DMS 273 (cell line): Measurements from ENCODE around the gene CMIP.
"Not testable (repeated sequence)": the region's sequence is repeated elsewhere in the genome, so short reads cannot be mapped to it uniquely, and the experiment has no call there.

Experiments used
- DNase-seq: peaks from one replicate; lab custom pipeline; 2025; ENCODE audit not compliant: unreplicated experiment; lab: John Stamatoyannopoulos, UW

The CMIP gene

DNA sequence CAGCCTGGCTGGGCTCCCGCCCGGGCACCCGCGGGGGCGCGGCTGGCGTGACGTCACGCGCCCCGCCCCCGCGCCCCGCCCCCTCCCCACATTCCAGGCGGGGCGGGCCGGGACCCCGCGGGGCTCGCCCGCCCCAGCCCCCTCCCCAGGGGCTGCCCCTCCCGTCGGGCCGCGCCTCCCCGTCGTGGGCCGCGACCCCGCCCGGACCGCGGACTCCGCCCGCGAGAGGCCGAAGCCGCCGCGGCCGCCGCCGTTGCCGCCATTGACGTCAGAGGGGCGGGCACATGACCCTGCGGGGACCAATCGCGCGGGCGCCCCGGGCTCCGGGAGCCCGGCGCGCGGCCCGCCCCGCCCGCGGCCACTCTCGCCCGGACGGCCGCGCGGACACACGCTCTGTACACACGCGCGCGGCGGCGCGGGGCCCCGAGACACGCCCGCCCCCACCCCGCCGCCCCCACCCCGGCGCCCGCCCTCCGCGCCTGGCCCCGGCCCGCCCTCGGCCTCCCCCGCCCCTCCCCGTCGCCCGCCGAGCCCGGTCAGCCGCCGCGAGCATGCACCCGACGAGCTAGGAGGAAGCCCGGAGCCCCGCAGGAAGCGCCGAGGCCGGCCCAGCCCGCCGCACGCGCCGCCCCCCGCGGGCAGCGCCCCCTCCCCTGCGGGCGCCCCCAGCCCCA is at the start of gene CMIP:
CMIP (plus strand) TSS at position 361 of the 674 bp plus-strand sequence.
- DNase-seq = peak; percentile 93

DNA sequence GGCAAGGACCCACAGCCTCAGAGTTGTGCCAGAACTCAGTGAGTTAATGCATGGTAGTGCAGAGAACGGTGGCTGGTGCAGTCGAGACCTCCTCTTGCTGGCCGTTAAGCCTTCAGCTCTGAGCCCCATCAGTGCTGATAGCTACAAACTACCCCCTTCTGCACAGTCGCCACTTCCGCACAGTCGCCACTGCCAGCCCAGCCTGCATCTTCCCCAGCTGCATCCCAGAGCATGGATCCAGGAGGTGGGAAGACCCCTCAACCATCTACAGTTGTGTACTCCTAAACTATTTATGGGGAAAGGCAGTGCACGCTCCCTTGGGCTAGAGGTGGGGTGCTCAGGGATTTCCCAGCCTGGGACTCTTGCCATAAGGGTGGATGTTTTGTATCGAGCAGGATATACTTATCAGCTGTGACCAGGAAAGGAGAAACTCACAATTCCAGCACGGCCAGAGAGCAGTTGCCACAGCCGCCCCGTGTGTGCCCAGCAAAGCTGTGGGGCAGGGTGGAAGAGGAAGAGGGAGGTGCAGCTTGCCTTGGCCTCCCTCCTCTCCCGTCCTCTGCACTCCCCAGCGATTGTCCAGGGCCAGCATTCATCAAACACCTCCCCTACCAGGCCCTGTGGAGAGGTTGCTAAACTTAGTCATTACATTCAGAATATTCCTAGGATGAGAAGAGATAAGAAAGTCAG is 49.5 kb upstream of the CMIP start:
- DNase-seq = no peak

DNA sequence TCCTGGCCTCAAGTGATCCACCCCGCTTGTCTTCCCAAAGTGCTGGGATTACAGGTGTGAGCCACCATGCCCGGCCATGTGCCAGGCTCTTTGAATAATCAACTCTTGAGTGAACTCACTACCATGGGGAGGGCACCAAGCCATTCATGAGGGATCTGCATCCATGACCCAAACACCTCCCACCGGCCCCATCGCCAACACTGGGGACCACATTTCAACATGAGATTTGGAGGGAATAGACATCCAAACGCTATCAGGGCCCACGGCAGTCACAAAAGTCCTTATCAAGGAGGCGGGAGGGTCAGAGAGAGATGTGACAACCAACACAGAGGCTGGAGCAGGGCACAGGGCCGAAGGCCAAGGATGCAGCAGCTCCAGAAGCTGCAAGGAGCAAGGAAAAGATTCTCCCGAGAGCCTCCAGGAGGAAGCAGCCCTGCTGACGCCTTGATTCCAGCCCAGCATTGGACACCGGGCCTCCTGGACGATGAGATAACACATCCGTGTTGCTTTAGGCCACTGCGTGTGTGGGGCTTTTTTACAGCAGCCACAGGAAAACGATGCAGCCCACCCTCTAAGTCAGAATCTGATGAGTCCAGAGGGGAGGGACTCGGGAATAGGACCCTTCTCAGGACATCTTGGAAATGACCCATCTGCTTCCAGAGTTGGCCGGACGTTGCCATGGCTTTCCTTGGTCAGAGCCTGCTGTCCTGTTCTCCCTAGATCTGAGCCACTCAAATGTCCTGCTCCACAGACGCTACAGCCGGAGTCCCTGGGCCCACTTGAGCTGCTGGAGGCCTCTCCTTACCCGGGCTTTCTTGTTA is 47.3 kb upstream of the CMIP start:
- DNase-seq = no peak

DNA sequence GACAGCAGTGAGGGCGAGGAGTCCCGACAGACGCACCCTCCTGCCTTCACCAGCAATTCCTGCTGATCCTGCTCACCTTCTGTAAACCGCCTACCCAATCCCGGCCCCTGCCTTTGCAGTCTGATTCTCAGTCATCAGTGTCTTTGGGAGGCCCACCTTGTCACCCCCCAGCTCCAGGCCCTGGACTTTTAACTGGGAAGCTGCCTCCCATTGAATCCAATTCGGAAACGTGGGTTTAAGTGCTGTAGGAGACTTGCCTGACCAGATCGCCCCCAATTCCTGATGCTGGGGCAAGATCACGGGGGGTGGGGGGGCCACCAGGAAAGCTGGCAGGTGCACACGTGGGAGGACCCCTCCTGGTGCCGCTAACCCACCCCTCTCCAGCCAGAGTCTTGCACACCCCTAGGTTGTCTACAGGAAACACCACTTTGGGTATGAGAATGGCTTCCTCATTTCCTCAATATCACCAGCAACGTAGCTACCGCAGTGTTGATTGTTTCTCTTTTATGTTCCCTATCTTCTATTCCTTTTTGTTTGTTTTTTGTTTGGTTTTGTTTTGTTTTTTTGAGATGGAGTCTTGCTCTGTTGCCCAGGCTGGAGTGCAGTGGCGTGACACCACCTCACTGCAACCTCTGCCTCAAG is 46.6 kb upstream of the CMIP start:
- DNase-seq = no peak

DNA sequence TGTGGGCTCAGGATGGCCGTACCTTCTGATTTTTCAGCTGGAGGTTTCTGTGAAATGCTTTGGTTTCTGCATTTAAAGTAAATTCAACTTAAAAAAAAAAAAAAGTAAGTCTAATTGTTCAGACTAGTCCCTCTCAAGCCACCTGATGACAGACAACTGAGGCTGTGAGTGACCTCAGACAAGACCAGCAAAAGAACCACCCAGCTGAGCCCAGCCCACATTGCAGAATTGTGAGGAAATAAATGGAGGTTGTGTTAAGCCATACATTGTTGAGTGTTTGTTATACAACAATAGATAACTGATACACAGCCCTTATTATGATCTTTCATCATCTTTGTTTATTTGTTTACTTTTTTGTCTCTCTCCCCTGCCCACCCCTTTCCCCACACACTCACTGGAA is 44.7 kb upstream of the CMIP start:
- no peak for DNase-seq

DNA sequence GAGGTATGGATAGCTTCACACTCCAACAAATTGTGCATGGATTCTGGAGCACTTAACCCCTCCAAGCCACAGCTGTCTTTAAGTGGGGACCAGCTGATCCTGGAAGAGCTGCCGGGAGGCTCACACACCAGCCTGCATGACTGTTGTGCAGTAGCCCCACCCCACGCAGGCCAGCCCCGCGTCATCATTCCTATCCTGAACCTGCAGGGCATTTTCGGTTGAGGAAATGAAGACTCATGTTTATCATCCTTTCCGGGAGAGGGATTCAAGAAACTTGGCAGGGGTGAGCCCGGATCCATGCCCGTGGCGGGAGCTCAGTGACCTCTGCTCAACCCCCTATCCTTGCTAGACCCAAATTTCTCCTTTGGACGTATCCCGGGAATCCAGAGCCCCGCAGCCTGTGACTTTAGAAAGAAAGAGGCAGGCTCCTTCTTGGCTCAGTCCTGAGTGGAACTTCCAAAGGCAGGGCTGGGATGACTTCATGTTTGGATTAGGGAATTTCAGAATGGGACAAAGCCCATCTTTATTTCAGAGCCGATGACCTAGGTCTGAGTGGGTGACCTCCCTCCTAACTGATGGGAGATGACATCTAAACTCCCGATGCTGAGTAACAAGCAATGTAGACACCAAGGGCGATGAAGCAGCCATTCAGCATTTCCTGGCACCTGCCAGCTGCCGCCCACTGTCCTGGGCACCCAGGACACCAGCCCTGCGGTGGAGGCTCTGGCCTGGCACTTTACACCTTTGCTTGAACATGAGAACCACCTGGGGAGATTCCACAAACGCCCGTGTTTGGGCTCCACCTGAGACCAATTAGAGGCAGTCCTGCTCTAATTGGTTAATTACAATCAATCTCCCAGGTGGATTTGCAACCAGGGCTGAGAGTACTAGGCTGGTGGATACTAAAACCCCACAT is 43.3 kb upstream of the CMIP start:
- peak; percentile 28 for DNase-seq

DNA sequence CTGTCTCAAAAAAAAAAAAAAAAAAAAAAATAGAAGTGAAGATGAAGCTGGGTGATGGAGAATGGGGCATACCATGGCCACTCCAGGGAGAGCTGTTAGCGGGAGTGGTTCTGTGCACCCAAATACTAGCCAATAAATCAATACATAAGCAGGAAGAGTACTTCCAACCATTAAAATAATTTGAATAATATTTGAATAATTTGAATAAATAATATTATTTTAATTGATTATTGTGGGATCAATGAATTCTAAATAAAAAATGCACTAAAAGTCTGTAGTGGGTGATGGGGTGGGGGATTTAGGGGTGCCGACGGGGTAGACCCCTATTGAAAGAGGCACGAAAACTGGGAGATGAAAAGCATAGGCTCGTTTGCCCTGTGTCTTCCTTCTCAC is 41.4 kb upstream of the CMIP start:
- no peak for DNase-seq

DNA sequence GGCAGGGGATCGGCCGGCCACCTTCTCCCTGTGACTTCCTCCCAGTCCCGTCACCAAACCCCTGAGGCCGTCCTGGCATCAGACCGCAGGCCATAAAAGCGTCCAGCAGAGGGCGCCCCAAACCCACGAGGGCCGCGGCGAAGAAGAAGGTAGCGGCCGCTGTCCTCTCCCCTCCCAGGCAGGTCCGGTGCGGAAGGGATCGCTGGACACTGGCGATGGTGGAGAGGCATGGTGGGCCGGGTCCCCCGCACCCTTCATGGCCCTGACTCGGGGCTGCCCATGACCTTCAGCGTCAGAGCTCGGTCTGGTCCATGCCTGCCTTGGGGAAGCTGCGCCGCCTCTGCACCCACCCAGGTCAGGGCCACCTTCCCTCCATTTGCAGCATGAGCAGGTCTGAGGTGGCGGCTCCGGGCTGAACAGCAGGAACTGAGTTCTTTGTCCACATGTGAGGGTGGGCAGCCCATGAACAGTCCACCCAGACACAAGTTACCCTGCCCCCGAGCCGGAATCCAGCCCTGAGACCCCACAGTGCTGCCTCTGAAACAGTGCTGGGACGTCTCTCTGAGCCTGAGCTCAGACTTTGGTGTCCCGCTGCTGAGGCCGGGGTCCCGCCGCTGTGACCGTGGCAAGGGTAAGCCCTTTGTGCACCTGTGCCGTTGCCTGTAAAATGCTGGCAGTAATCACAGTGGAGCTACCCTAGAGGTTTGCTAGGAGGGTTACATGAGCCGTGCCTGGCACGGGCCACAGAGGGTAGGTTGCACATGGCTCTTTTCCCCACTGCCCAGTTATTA is 40.8 kb upstream of the CMIP start:
- DNase-seq = peak; percentile 89

DNA sequence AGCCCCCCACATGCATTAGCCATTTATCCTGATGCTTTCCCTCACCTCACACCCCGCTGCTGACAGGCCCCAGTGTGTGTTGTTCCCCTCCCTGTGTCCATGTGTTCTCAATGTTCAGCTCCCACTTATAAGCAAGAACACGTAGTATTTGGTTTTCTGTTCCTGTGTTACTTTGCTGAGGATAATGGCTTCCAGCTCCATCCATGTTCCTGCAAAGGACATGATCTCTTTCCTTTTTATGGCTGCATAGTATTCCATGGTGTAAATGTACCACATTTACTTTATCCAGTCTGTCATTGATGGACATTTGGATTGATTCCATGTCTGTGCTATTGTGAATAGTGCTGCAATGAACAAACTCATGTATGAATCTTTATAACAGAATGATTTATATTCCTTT is 39.6 kb upstream of the CMIP start:
- not testable (repeated sequence) for DNase-seq

DNA sequence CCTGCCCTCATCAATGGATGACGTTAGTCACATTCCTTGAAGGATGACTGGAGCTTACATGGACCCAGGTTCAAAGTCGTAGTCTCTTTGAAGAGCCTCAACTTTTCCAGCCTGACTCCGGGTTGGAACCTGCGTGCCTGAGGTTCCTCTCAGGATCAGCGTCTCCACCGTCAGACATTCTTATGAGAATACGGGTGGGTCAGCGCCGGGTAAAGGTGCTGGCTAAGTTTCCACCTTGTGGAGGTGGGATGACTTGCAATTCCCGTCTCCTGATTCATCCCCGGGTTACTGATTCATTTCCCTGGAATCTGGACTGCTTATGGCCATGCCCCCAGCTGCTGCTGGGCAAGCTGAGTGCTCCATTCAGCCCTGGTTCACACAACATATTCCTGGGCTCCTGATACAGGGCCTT is 38.9 kb upstream of the CMIP start:
- DNase-seq = peak; percentile 52

DNA sequence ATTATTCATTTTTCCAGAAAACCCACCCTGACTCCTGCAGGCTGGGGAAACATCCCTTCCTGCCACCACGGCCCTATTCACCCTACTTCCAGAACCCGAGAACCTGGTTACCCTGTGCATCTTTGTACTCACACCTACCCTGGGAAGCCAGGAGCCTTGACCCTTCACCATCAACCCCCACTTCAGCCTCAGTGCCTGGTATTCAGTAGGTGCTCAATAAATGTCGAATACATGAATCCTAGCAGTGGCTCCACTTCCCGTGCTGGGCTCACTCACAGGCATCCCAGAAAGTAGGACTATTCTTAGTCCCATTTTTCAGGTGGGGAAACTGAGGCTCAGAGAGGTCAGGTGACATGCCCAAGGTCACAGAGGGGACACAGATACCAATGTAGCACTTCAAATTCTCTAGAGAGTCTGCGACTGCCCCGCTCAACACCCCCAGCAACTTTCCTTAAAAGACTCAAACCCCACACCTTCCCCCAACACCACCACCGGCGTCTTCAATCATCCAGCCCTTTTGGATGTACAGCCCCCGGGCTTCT is 36.1 kb upstream of the CMIP start:
- no peak for DNase-seq

DNA sequence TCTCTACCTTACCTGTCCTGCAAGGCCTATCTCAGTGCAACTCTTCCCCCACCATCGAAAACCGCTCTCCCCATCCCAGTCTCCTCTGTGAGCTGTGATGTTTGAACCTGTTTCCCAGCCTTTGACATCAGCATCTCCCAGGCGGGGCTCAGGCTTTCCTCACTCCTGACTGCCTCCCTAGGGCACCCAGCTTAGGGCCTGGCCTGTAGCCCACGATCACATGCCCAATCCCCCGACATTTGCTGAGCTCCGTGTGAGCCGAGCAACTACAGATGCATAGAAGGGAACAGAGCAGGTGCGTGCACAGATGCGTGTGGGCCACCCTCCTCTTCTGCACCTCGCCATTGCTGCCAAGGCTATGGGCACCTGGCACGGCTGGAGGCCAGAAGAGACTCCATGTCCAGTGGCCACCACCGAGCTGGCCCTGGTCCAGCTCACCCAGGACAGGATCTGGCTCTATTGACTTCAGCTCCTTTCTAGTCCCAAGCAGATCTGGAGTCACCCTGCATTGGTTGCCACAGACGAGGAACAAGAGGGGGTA is 35.5 kb upstream of the CMIP start:
- peak; percentile 24 for DNase-seq

DNA sequence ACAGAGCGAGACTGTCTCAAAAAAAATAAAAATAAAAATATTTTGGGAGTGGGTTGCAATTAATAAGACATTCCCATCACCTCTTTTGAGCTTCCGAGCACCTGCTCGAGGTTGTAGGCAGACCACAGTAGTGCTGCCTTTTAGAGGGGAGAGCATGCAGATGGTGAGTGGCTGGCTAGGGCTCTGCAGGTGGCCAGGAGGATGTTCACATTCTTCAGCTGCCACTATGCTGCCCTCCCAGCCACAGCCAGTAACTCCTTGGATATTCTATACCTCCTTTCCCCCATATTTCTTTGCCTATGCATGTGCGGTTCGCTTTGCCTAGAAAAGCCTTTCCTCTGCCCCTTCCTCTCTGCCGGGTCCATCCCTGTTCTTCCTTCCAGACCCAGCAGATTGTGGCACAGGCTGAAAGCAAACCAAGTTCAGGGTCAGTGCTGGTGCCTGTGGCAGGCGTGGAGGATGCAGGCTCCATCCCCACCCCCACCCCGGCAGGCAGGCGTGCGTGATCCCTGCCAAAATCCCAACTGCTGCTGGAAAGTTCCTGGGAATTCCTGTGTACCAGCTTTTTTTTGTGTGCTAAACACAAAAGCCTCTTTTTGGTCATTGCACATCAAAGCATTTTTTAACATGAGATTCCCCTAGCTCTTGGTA is 33.8 kb upstream of the CMIP start:
- DNase-seq = peak; percentile 36

DNA sequence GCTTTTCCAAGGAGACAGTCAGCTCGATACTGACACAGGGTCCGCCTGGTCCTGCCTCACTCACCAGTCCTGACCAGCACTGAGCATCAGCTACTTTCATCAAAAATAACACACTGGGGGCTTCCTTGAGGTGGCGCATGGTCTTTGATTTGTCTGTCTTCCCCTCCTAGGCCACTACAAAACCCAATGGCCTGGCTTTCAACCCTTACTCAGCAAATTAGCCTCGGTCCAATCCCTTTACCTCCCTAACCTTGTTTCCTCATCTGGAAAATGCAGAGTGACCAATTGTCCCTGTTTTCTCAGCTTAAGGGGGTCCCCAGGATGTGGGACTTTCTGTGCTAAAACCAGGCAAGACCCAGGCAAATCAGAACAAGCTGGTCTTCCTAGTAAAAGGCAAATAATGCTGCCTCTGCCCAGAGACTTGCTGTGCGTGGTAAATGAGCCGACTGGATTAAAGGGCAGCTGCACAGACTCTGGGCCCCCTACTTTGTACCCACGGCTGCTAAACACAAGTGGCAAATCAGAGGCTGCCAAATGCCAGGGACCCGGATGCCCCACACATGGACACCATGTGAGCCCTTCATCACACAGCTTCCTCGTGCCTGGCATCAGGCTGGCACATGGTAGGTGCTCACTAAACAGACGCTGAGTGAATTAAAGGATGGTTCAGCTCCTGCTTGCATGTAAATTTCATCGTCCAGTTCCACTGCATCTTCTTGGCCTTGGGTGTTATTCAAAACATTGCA is 31.2 kb upstream of the CMIP start:
- DNase-seq = no peak

DNA sequence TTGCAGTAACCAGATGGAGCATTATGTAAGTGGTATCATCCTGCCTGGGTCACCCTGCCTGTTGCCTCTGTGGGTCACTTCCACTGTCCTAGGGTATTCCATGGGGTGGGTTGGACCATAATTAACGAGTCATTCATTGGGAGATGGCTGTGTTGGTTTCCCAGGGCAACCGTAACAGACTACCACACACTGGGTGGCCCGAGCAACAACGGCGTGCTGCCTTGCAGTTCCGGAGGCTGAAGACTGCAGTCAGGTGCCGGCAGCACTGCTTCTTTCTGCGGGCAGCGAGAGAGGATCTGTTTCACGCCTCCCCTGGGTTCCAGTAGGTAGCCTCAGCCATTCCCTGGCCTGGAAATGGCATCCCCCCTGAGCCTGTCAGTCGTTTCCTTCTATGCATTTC is 28.9 kb upstream of the CMIP start:
- DNase-seq = no peak

DNA sequence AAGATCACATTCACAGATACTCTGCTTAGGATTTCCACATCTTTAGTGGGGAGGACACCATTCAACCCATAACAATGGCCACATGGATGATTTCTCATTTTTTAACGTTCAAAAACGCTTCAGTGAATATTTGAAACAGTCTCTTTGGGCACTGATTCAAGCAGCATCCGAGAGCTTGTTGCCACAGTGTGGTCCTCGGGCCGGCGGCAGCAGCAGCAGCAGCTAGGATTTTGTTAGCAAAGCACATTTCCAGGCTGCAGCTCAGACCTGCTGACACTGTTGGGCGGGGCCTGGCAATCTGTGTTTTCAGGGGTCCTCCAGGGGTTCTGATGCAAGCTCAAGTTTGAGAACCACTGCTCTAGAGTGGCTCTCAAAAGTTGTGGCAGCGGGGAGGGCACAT is 27.9 kb upstream of the CMIP start:
- DNase-seq = no peak

DNA sequence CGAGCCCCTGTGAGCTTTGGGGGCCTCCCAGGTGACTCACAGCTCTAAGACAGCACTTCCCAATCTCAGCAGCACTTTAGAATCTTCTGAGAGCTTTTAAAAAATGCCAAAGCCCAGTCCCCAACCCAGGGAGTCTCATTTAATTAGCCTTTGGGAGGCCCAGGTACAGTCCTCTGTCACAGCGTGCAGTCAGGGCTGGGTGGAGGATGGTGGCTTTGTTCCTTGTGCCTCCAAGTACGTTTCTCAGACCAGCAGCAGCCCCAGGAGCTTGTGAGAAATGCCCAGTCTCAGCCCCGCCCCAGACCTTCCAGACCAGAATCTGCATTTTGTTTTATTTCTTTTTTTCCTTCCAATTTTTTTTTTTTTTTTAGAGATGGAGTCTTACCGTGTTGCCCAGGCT is 27.4 kb upstream of the CMIP start:
- DNase-seq = no peak

DNA sequence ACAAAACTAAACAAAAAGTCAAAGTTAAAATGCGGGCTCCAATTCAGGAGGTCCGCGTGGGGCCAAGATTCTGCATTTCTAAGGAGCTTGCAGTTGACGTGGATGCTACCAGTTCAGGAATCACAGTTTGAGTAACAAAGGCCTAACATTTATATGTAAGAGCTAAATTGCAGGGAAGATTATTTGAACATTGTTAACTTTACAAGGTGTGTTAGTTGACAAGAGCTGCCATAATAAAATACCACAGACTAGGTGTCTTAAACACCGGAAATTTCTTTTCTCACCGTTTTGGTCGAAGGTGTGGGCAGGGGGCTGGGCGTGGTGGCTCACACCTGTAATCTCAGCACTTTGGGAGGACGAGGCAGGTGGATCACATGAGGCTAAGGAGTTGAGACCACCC is 24.8 kb upstream of the CMIP start:
- DNase-seq = no peak
